HuH-7 (cell line): Measurements from ENCODE around the gene SMOC1.

Experiments used
- DNase-seq: peaks from one replicate; pipeline ENCODE4 v3.0.0; 2011; ENCODE audit warnings: low spot score

The SMOC1 gene

GRCh38 chr14:69863083-69863482 is 16.1 kb upstream of the SMOC1 start:
- no peak for DNase-seq

GRCh38 chr14:69865701-69866365 is 13.4 kb upstream of the SMOC1 start:
- no peak for DNase-seq

- DNase-seq = no peak
These were observed 10.8 kb upstream of the SMOC1 start for GRCh38 chr14:69868363-69868963.

GRCh38 chr14:69870613-69871012 is 8.6 kb upstream of the SMOC1 start:
- no peak for DNase-seq

DNA sequence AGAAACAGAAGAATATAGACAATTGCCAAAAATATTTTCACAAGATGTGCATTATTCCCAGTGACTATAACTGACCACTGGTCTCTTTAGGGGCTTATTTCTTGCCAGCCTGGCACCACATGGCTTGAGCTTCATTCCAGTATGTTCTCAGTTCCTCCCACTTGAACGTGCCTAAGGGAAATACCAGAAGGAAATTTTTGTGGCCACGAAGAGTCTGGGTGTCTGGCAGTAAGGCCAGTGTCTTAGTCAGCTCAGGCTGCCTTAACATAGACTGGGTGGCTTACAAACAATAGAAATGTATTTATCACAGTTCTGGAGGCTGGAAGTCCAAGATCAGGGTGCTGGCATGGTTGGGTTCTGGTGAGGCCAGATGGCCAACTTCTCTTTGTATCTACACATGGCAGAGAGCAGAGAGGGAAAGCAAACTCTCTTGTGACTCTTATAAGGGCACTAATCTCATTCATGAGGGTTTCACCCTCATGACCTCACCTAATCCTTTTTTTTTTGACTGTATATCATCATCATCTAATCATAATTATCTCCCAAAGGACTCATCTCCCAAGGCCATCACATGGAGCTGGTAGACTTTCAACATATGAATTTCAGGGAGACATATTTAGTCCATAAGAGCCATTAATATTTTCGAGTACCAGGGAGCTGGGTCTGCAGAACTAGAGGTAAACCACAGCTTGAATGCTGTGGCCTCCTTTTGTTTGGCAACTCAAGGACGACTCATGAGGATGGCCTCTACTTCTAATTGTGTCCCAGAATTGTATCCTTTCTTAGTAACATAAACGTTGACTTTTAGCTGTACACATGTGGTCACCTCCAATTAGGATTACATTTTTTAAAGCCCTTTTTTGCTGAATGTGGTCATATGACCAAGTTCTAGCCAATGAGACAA is 5.1 kb upstream of the SMOC1 start:
- DNase-seq = no peak

DNA sequence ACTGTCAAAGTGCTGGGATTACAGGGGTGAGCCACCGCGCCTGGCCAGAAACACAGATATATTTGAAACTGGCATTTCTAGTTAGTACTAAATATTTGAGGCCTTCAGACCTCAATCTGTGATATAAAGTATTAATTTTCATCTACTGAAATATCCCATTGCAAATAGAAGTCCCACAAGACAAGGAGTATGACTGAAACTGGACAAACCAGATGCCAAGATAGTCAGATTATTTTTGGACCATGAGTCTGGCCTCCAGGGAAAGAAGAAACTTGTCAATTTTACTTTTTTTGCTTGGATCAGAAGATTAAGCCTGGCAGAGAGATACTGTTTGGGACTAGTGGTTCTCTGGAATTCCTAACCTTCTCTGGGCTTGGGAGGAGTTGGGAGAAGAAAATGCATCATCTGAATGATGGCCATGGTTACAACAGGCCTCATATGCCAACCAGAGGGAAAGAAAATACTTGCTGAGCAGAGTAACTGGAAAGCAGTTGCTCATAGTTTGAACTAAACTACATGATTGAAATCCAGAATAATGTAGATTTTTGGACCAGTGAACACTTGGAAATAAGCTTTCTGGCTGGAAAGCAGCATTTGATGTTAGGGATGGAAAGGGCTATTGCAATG is 2.9 kb upstream of the SMOC1 start:
- DNase-seq = no peak

DNA sequence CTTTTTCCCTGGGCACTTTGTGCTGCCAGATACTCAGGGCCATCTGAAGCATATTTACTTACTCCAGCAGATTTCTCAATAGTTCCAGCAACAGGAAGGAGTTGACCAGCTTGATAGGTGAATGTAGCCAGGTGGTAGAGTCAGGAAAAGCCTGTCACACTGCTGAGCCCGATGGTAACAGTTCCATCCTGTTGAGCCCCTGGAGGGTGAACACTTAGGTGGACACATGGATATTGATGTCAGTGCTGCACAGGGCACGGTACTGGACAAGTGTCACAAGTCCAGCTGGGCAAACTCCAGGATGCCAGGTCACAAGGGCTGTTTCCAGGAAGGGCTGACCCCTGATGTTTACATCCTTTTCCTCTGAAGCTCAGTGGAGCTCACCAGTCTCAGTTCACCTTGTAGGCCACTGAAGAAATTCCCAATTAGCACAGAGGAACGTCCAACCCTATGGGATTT is 2.3 kb upstream of the SMOC1 start:
- DNase-seq = no peak

DNA sequence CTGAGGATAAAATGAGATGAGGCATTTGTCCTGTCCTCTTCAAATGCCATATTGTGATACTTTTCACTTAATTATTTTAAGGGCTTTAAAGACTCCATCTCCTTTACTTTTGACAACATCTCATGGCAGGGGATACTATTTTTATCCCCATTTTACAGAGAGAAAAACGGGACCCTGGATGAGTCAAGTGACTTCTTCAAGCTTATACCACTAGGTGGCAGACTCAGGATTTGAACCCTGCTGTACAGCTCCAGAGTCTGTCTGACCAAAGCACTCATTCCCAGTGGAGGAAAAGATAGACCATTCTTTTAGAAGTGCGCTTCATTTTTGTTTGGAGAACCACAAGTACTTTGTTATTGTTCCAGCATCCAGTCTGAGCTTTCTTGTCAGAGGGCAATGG is 1.7 kb upstream of the SMOC1 start:
- DNase-seq = peak; percentile 64

- no peak for DNase-seq
These were observed 965 bp upstream of the SMOC1 start for GRCh38 chr14:69878251-69878650.

GRCh38 chr14:69880044-69880487 is 850 bp downstream of the SMOC1 start:
- peak; percentile 33 for DNase-seq

DNA sequence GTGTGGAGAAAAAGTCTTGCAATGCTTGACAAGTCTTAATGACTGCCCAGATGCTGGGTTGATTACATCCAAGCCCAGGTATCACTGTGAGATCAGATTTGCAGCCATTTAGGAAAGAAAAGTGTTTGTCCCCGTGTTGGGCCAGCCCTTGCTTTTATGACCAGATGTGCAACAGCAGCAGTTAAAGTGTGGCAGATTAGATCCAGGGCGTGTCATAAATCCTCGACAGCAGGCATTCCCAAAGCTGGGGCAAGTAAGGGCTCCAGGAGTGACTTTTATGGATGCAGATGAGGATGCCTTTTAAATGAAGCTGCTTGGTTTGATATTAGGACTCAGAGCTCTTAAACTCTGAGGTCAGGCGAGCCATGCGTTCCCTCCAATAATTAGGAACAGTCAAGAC is 1.7 kb downstream of the SMOC1 start:
- DNase-seq = peak; percentile 31

DNA sequence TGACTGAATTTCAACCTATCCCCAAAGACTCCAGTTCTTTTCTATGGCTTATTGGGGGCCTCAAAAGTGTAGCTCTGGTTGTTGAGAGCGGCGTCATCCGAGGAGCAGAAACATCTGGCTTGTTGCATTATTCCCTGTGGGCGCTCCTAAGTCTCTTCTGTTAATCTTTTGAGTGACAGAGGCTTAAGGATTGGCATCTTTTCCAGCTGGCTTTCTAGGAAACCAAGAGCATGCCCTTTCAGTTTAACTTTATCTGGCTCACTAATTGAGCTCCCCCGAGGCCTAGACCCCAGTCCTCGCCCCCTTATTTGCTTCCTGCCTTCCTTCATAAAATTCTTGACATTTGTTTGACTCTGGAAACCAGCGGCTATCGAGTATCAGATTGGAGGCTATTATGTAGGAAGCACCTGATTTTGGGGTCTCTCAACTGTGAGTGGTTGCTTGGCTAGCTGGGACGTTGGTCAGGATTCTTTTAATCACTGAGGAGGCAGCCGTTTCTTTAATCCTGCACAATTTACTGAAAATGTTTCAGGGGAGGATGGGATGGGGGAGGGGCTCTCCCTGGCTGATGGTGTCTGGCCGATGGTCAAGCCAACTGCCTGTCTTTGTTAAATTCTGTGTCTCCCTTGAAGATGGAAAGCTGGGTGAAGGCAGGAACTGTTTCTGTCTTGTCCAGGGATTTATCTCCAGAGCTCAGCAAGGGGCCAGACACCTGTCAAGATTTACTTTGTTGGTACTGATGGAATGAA is 3.1 kb downstream of the SMOC1 start:
- no peak for DNase-seq

GRCh38 chr14:69882915-69883314 is 3.7 kb downstream of the SMOC1 start:
- no peak for DNase-seq

GRCh38 chr14:69886453-69887242 is 7.4 kb downstream of the SMOC1 start:
- DNase-seq = no peak

GRCh38 chr14:69887740-69888657 is 8.8 kb downstream of the SMOC1 start:
- DNase-seq = peak; percentile 46

GRCh38 chr14:69891422-69891821 is 12.2 kb downstream of the SMOC1 start:
- DNase-seq = no peak

DNA sequence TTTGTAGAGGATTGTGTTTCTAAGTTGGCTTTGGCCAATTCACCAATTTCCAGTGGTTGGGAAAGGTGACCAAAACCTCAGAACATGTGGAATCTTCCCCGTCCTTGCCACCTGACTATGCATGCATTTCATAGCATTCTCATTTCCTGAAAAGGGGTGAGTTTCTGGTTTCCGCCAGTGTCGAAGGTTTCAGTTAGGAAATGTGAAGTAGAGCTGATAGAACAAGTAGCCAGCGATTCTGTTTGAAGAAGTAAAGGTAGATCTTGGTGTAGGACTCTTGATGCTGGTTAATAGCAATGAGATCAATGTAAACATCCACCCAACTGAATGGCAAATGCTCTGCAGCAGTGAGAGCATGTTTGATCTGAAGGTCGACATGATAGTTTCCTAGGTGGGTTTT is 15.9 kb downstream of the SMOC1 start:
- DNase-seq = no peak

DNA sequence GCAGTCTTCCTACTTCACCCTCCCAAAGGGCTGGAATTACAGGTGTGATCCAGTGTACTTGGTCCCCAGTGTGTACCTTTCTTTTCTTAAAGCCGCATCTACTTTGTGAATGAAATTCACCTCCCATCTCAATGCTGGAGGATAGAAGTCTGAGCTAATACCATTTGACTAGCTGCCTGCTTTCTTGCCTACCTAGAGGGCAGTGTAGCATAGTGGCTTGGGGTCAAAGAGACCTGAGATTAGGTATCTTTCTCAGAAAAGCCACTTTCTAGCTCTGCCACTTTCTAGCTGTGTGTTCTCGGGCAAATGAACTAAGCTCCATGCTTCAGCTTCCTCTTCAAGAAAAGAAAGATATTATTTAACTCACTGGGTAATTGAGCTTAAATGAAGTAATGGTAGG is 16.9 kb downstream of the SMOC1 start:
- no peak for DNase-seq

GRCh38 chr14:69896972-69897371 is 17.8 kb downstream of the SMOC1 start:
- no peak for DNase-seq

DNA sequence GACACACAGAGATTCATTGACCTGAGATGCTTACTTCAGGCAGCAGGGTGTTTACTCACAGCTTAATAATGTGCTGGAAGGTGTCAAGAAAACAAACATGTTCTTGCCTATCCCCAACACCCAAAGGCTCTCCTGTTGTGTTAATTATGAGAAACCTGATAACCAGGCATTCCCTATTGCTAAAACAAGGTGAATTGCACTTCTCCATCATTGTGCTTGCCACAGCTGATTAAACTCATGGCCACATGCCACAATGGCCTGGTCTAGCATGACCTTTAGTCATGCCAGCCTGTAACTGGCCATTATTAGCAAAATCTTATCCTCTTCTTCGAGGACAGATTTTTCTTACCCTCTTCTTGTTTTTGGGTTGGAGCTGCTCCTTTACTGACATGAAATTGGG is 21.4 kb downstream of the SMOC1 start:
- no peak for DNase-seq
